Measurements from ENCODE around the gene AICDA. TPM values are rescaled to one million over a fixed set of nuclear protein-coding genes. Genes with fewer than 3 reads are reported as not detected.

Gene AICDA
- not detected in 2 replicates for total RNA-seq (2012; rRNA removed)

- no peaks in the 10 kb centered on the region for H3K36me3 ChIP-seq (ENCODE audit: insufficient read depth, low read length)
- no peaks in the 10 kb centered on the region for H3K9me3 ChIP-seq (replicated peaks; ENCODE audit: low read length)
- H3K4me1 ChIP-seq (ENCODE audit: control insufficient read depth, insufficient read depth, low read length) = peaks cover 4% of the 10 kb centered on the region
- no peaks in the 10 kb centered on the region for H3K27me3 ChIP-seq (ENCODE audit: control insufficient read depth, insufficient read depth, low read length)
- no peak within 1 kb of the TSS for H3K4me2 ChIP-seq (ENCODE audit: low read length)
- H3K9ac ChIP-seq (ENCODE audit: low read depth, low read length) = no peak within 1 kb of the TSS
- no peak within 1 kb of the TSS for H3K4me3 ChIP-seq (ENCODE audit: low read length)
Measured at GRCh38 chr12:8612629-8613028, at the start of gene AICDA. Gene AICDA (minus strand): TSS chr12:8612859. CDS start chr12:8612767, 92 bp downstream.

GRCh38 chr12:8661751-8662150 is 49.1 kb upstream of the AICDA start:
- peak overlapping the region; percentile 77 for H3K9ac ChIP-seq (ENCODE audit: low read depth, low read length)
- H3K27me3 ChIP-seq (ENCODE audit: control insufficient read depth, insufficient read depth, low read length) = no peaks in the 10 kb centered on the region
- H3K9me3 ChIP-seq (replicated peaks; ENCODE audit: low read length) = no peaks in the 10 kb centered on the region
- H3K36me3 ChIP-seq (ENCODE audit: insufficient read depth, low read length) = no peaks in the 10 kb centered on the region
- H3K4me3 ChIP-seq (ENCODE audit: low read length) = peak overlapping the region; percentile 66
- peak overlapping the region; percentile 70 for H3K4me2 ChIP-seq (ENCODE audit: low read length)
- peaks cover 3% of the 10 kb centered on the region for H3K4me1 ChIP-seq (ENCODE audit: control insufficient read depth, insufficient read depth, low read length)

GRCh38 chr12:8661016-8661415 is 48.4 kb upstream of the AICDA start:
- Histone ChIP-seq H3K4me3 (ENCODE audit: low read length) (no peak overlapping the region), H3K9ac (ENCODE audit: low read depth, low read length) (no peak overlapping the region), H3K4me2 (ENCODE audit: low read length) (no peak overlapping the region)

GRCh38 chr12:8658346-8658745 is 45.7 kb upstream of the AICDA start:
- no peak overlapping the region for H3K4me3 ChIP-seq (ENCODE audit: low read length)
- H3K36me3 ChIP-seq (ENCODE audit: insufficient read depth, low read length) = no peaks in the 10 kb centered on the region
- H3K27me3 ChIP-seq (ENCODE audit: control insufficient read depth, insufficient read depth, low read length) = no peaks in the 10 kb centered on the region
- H3K4me2 ChIP-seq (ENCODE audit: low read length) = no peak overlapping the region
- H3K4me1 ChIP-seq (ENCODE audit: control insufficient read depth, insufficient read depth, low read length) = peaks cover 3% of the 10 kb centered on the region
- H3K9ac ChIP-seq (ENCODE audit: low read depth, low read length) = no peak overlapping the region
- H3K9me3 ChIP-seq (replicated peaks; ENCODE audit: low read length) = no peaks in the 10 kb centered on the region

More at GRCh38 chr12:8661016-8661415, 48.4 kb upstream of the AICDA start:
- no peaks in the 10 kb centered on the region for H3K9me3 ChIP-seq (replicated peaks; ENCODE audit: low read length)
- H3K4me1 ChIP-seq (ENCODE audit: control insufficient read depth, insufficient read depth, low read length) = peaks cover 3% of the 10 kb centered on the region
- no peaks in the 10 kb centered on the region for H3K36me3 ChIP-seq (ENCODE audit: insufficient read depth, low read length)
- H3K27me3 ChIP-seq (ENCODE audit: control insufficient read depth, insufficient read depth, low read length) = no peaks in the 10 kb centered on the region

- Histone ChIP-seq H3K4me3 (ENCODE audit: low read length) (no peak overlapping the region), H3K4me2 (ENCODE audit: low read length) (no peak overlapping the region), H3K9me3 (replicated peaks; ENCODE audit: low read length) (no peaks in the 10 kb centered on the region), H3K27me3 (ENCODE audit: control insufficient read depth, insufficient read depth, low read length) (no peaks in the 10 kb centered on the region), H3K36me3 (ENCODE audit: insufficient read depth, low read length) (no peaks in the 10 kb centered on the region), H3K9ac (ENCODE audit: low read depth, low read length) (no peak overlapping the region), H3K4me1 (ENCODE audit: control insufficient read depth, insufficient read depth, low read length) (no peaks in the 10 kb centered on the region)
Measured at GRCh38 chr12:8655421-8655820, 42.8 kb upstream of the AICDA start.

GRCh38 chr12:8648576-8649205 is 36.0 kb upstream of the AICDA start:
- Histone ChIP-seq H3K4me3 (ENCODE audit: low read length) (no peak overlapping the region), H3K27me3 (ENCODE audit: control insufficient read depth, insufficient read depth, low read length) (no peaks in the 10 kb centered on the region)

GRCh38 chr12:8647968-8648367 is 35.3 kb upstream of the AICDA start:
- no peak overlapping the region for H3K4me2 ChIP-seq (ENCODE audit: low read length)
- no peaks in the 10 kb centered on the region for H3K9me3 ChIP-seq (replicated peaks; ENCODE audit: low read length)
- no peak overlapping the region for H3K9ac ChIP-seq (ENCODE audit: low read depth, low read length)
- H3K4me1 ChIP-seq (ENCODE audit: control insufficient read depth, insufficient read depth, low read length) = no peaks in the 10 kb centered on the region
- no peaks in the 10 kb centered on the region for H3K36me3 ChIP-seq (ENCODE audit: insufficient read depth, low read length)
- H3K4me3 ChIP-seq (ENCODE audit: low read length) = no peak overlapping the region
- no peaks in the 10 kb centered on the region for H3K27me3 ChIP-seq (ENCODE audit: control insufficient read depth, insufficient read depth, low read length)

More at GRCh38 chr12:8648576-8649205, 36.0 kb upstream of the AICDA start:
- no peaks in the 10 kb centered on the region for H3K9me3 ChIP-seq (replicated peaks; ENCODE audit: low read length)
- no peak overlapping the region for H3K9ac ChIP-seq (ENCODE audit: low read depth, low read length)
- no peak overlapping the region for H3K4me2 ChIP-seq (ENCODE audit: low read length)
- no peaks in the 10 kb centered on the region for H3K4me1 ChIP-seq (ENCODE audit: control insufficient read depth, insufficient read depth, low read length)
- no peaks in the 10 kb centered on the region for H3K36me3 ChIP-seq (ENCODE audit: insufficient read depth, low read length)

- no peaks in the 10 kb centered on the region for H3K4me1 ChIP-seq (ENCODE audit: control insufficient read depth, insufficient read depth, low read length)
- no peak overlapping the region for H3K4me3 ChIP-seq (ENCODE audit: low read length)
- H3K9me3 ChIP-seq (replicated peaks; ENCODE audit: low read length) = no peaks in the 10 kb centered on the region
- H3K27me3 ChIP-seq (ENCODE audit: control insufficient read depth, insufficient read depth, low read length) = no peaks in the 10 kb centered on the region
- H3K9ac ChIP-seq (ENCODE audit: low read depth, low read length) = no peak overlapping the region
- no peaks in the 10 kb centered on the region for H3K36me3 ChIP-seq (ENCODE audit: insufficient read depth, low read length)
- no peak overlapping the region for H3K4me2 ChIP-seq (ENCODE audit: low read length)
Measured at GRCh38 chr12:8644345-8645248, 31.9 kb upstream of the AICDA start.

GRCh38 chr12:8642775-8643174 is 30.1 kb upstream of the AICDA start:
- Histone ChIP-seq H3K4me2 (ENCODE audit: low read length) (no peak overlapping the region), H3K4me1 (ENCODE audit: control insufficient read depth, insufficient read depth, low read length) (no peaks in the 10 kb centered on the region), H3K9me3 (replicated peaks; ENCODE audit: low read length) (no peaks in the 10 kb centered on the region), H3K36me3 (ENCODE audit: insufficient read depth, low read length) (no peaks in the 10 kb centered on the region), H3K4me3 (ENCODE audit: low read length) (no peak overlapping the region), H3K9ac (ENCODE audit: low read depth, low read length) (no peak overlapping the region), H3K27me3 (ENCODE audit: control insufficient read depth, insufficient read depth, low read length) (no peaks in the 10 kb centered on the region)

GRCh38 chr12:8639936-8640335 is 27.3 kb upstream of the AICDA start:
- Histone ChIP-seq H3K9me3 (replicated peaks; ENCODE audit: low read length) (no peaks in the 10 kb centered on the region), H3K27me3 (ENCODE audit: control insufficient read depth, insufficient read depth, low read length) (no peaks in the 10 kb centered on the region), H3K4me1 (ENCODE audit: control insufficient read depth, insufficient read depth, low read length) (no peaks in the 10 kb centered on the region), H3K36me3 (ENCODE audit: insufficient read depth, low read length) (no peaks in the 10 kb centered on the region), H3K4me3 (ENCODE audit: low read length) (no peak overlapping the region), H3K9ac (ENCODE audit: low read depth, low read length) (no peak overlapping the region), H3K4me2 (ENCODE audit: low read length) (no peak overlapping the region)

- Histone ChIP-seq H3K9ac (ENCODE audit: low read depth, low read length) (no peak overlapping the region), H3K4me2 (ENCODE audit: low read length) (no peak overlapping the region), H3K4me3 (ENCODE audit: low read length) (no peak overlapping the region), H3K36me3 (ENCODE audit: insufficient read depth, low read length) (no peaks in the 10 kb centered on the region), H3K9me3 (replicated peaks; ENCODE audit: low read length) (no peaks in the 10 kb centered on the region), H3K4me1 (ENCODE audit: control insufficient read depth, insufficient read depth, low read length) (no peaks in the 10 kb centered on the region), H3K27me3 (ENCODE audit: control insufficient read depth, insufficient read depth, low read length) (no peaks in the 10 kb centered on the region)
Measured at GRCh38 chr12:8638951-8639350, 26.3 kb upstream of the AICDA start.
